Peyer's patch (tissue), 4 donors: ENCODE measurements around the gene KCNJ9.

ENCODE experiments used
- CTCF ChIP-seq, 6 experiments: fragments of 450-650 bp in 4 of 6; fragments of 200-600 bp in 2 of 6; sonication (generic) in 1 of 6; IDR thresholded peaks; one replicate each; pipeline ENCODE4 v1.5.1; 2017 to 2019; ENCODE audit warnings: antibody characterized with exemption in 6 of 6, mild to moderate bottlenecking in 3 of 6, moderate library complexity in 1 of 6
- POLR2A ChIP-seq, 2 donors: fragments of 450-650 bp; IDR thresholded peaks; one replicate each; pipeline ENCODE4 v1.5.1; 2017; ENCODE audit warnings: antibody characterized with exemption in 2 of 2, mild to moderate bottlenecking in 2 of 2, moderate library complexity in 2 of 2

DNA sequence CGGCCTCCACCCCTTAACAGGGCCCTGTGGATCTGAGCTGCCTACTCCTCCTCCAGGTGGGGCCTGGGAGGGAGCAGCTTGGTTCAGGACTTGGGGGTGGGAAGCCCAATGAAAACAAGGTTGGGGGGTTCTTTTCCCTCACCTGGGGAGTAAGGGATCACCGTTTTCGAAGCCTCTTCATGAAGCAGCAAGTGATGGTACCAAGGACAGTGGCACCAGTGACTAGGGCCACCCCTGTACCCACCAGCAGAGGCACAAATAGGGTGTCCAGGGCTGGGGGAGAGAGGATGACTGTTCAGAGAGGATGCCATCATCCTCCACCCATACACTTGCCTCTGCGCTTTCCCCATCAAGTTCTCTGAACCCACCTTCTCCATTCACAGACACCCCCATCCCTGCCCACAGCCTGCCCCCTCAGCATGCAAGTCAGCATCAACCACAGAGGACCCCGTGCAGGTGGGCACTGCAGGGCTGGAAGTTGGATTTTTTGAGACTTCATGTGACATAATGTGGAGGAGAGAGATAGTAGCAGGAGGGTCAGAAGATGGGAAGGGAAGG is 10.4 kb downstream of the KCNJ9 start:
- no peak for TF ChIP-seq CTCF (IDR thresholded peaks at IDR 0.05)
- no peak for TF ChIP-seq POLR2A (IDR thresholded peaks at IDR 0.05)
